22Rv1 (cell line): ENCODE results near the gene NKG7.

Experiments used
- CTCF ChIP-seq: fragments of 450-650 bp; IDR thresholded peaks from 2 replicates; pipeline ENCODE4 v1.5.1; 2017; ENCODE audit warnings: mild to moderate bottlenecking
- ZFX ChIP-seq: fragments of 450-650 bp; IDR thresholded peaks from 2 replicates; pipeline ENCODE4 v1.6.1; 2017; ENCODE audit warnings: antibody characterized with exemption, borderline replicate concordance

- TF ChIP-seq CTCF (no peak), ZFX (no peak)
Measured at GRCh38 chr19:51329411-51329810, 43.0 kb downstream of the NKG7 start.
